ES-I3 (cell line): Measurements from ENCODE around the gene HADHA.

Source experiments
- H3K36me3 ChIP-seq: 2 replicates; pipeline ENCODE4 v1.6.1; 2013; ENCODE audit warnings: mild to moderate bottlenecking, low read length, control low read depth, moderate library complexity; ENCODE audit not compliant: insufficient read depth
- H3K4me1 ChIP-seq: 2 replicates; pipeline ENCODE4 v1.6.1; 2013; ENCODE audit warnings: mild to moderate bottlenecking, control low read depth, low read length; ENCODE audit not compliant: insufficient read depth
- H3K9ac ChIP-seq: 2 replicates; pipeline ENCODE4 v1.6.1; 2013; ENCODE audit warnings: low read depth, mild to moderate bottlenecking, low read length, moderate library complexity
- H3K9me3 ChIP-seq: 2 replicates; pipeline ENCODE4 v1.6.1; 2013; ENCODE audit warnings: mild to moderate bottlenecking, low read length, moderate library complexity; ENCODE audit not compliant: control insufficient read depth, insufficient read depth

The HADHA gene

DNA sequence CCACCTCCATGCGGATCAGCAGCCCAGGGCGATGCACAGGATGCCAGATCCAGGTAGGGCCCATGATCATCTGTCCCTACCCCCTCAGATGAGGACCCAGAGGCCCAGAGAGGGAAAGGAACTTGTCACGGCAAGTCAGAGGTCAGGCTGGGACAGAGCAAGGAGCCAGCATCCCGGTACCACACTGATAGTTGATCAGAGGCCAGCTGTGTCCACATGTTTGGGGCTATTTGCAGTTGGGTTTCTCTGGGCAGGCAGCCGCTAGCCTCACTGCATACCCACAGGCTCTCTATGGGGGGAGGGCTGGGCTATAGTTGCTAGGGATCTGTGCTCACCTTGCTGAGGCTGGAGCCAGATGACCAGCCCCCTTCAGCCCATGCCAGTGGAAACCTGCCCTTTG lies 62.0 kb downstream of the HADHA start:
- Histone ChIP-seq H3K36me3 (no peaks in the 10 kb centered on the region), H3K9ac (no peak overlapping the region), H3K9me3 (no peaks in the 10 kb centered on the region), H3K4me1 (peaks cover 4% of the 10 kb centered on the region; the same call in 1 of the 2 replicates)

- peaks cover 9% of the 10 kb centered on the region for H3K4me1 ChIP-seq
- H3K9ac ChIP-seq = peak overlapping the region; percentile 58
- no peaks in the 10 kb centered on the region for H3K9me3 ChIP-seq
- H3K36me3 ChIP-seq = no peaks in the 10 kb centered on the region
These were observed 65.0 kb downstream of the HADHA start for GRCh38 chr2:26179446-26179913.

DNA sequence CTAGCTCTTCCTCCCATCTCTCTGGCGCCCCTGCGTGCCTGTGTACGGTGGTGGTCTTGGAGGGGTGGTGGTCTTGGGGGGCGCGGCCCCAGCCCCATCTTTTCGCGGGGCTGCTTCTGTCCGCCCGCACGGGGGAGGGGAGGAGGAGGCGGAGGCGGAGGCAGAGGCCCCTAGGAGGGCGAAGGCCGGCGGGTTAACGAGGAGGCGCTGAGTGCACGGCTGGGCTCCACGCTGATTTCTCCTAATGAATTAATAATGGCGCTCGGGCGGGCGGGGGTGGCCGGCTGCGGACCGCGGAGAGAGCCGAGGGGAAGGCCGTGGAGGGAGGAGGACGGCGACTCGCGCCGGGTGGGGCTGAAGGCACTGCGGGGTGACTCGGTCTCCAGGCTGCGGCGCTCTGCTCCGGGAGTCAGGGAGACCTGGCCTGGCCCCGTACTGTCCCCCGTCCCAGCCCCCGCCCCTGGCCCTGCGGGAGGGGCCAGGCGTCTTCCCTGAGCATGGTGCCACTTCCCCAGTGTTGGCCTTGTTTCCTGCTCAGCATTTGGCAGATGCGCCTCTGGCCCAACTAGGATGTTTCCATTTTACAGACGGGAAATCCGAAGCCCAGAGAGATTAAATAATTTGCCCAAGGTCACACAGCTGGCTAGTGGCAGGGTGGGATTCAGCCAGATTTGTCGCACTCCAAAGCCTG lies 65.5 kb downstream of the HADHA start:
- Histone ChIP-seq H3K36me3 (no peaks in the 10 kb centered on the region), H3K4me1 (peaks cover 12% of the 10 kb centered on the region), H3K9me3 (no peaks in the 10 kb centered on the region), H3K9ac (peak overlapping the region; percentile 58)

- Histone ChIP-seq H3K36me3 (no peaks in the 10 kb centered on the region), H3K9ac (peak overlapping the region; percentile 58; the same call in 1 of the 2 replicates), H3K4me1 (peaks cover 12% of the 10 kb centered on the region), H3K9me3 (no peaks in the 10 kb centered on the region)
These were observed 66.2 kb downstream of the HADHA start for GRCh38 chr2:26178246-26178645.

- Histone ChIP-seq H3K4me1 (peaks cover 12% of the 10 kb centered on the region), H3K9ac (no peak overlapping the region), H3K36me3 (no peaks in the 10 kb centered on the region), H3K9me3 (no peaks in the 10 kb centered on the region)
These were observed 67.3 kb downstream of the HADHA start for GRCh38 chr2:26177122-26177521.

- peaks cover 12% of the 10 kb centered on the region for H3K4me1 ChIP-seq
- H3K9ac ChIP-seq = no peak overlapping the region
- H3K9me3 ChIP-seq = no peaks in the 10 kb centered on the region
- no peaks in the 10 kb centered on the region for H3K36me3 ChIP-seq
These were observed 68.2 kb downstream of the HADHA start for GRCh38 chr2:26176279-26176615.

DNA sequence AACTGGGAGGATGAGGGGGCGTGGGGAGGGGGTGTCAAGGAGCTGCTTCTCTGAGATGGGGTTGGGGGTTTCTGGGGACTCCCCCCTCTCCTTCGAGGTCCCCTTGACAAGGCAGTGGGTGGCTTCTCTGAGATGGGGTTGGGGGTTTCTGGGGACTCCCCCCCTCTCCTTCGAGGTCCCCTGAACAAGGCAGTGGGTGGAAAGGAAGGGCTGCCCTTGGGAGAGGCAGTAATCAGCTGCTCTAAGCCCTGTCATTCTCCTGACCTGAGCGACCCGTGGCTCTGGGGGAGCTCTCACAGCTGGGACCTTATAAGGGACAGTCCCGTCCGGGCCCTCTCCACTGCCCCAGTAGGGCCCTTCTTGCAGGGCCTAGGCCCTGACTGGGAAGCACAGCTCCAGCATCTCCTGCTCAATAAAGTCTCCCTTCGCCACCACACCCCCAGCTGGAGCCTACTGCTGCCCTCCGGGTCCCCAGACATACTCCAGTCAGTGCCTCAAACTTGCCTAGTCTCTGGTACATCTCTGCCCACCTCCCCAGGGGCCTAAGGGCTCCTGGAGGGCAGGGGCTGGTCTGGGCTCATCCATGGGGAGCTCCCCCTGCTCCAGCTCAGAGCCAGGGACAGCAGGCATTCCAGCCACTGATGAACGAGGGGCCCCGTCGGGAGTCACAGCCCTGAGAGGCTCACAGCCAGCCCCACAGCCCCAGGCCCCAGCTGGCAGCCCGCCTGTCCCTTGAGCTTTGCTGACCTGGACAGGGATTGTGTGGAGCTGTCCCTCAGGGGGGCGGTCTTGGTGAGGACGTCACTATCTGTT lies 68.8 kb downstream of the HADHA start:
- Histone ChIP-seq H3K36me3 (no peaks in the 10 kb centered on the region), H3K9ac (no peak overlapping the region), H3K9me3 (no peaks in the 10 kb centered on the region), H3K4me1 (peaks cover 17% of the 10 kb centered on the region)

- Histone ChIP-seq H3K36me3 (no peaks in the 10 kb centered on the region), H3K9ac (no peak overlapping the region), H3K9me3 (no peaks in the 10 kb centered on the region), H3K4me1 (peaks cover 13% of the 10 kb centered on the region; the same call in 1 of the 2 replicates)
These were observed 69.6 kb downstream of the HADHA start for GRCh38 chr2:26174691-26175465.

- peak overlapping the region; percentile 74 for H3K9ac ChIP-seq
- peaks cover 13% of the 10 kb centered on the region; the same call in 1 of the 2 replicates for H3K4me1 ChIP-seq
- H3K36me3 ChIP-seq = no peaks in the 10 kb centered on the region
- no peaks in the 10 kb centered on the region for H3K9me3 ChIP-seq
These were observed 70.5 kb downstream of the HADHA start for GRCh38 chr2:26173776-26174482.

DNA sequence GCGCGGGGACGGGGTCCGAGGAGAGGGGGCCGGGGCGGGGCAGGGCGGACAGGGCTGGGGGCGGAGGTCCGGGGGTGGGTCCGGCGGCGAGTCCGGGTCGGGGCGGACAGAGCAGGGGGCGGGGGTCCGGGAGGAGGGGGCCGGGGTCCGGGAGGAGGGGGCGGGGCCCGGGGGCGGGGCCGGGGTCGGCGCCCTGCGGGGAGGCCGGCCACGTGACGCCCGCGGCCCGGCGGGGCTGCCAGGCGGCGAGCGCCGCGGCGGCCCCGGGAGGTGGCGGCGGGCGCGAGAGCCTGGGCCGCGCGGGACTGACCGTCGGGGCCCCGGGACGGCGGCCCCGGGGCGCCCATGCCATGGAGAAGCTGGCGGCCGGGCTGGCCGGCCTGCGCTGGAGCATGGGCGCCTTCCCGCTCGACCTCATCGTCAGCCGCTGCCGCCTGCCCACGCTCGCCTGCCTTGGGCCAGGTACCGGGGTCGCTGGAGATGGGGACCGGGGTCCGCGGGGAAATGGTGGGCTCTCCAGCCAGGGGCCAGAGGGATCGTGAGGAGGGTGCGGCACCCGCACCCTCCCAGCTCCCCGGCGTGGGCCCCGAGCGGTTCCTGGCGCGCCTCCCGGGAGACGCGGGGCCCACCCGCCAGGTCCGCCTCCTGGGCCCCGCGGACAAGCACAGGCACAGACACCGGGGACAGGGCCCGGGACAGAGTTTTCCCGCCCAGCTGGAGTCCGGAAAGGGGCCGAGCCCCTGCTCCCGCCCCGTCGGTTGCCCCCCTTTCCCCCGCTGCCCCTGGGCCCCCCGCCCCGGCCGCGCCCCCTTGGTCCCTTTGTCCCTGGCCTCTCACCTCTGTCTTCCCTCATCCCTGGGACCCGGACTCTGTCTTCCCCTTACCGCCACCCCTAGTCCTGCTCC lies 71.3 kb downstream of the HADHA start, which contains the start of gene GAREM2:
GAREM2 (plus strand) TSS at position 218 of the 905 bp plus-strand sequence; CDS start at position 351, 133 bp downstream.
- H3K9me3 ChIP-seq = no peaks in the 10 kb centered on the region
- H3K36me3 ChIP-seq = no peaks in the 10 kb centered on the region
- peaks cover 13% of the 10 kb centered on the region; the same call in 1 of the 2 replicates for H3K4me1 ChIP-seq
- H3K9ac ChIP-seq = peak within 1 kb of the TSS; percentile 74

GRCh38 chr2:26172189-26172870 lies 72.1 kb downstream of the HADHA start:
- Histone ChIP-seq H3K36me3 (no peaks in the 10 kb centered on the region), H3K9ac (peak overlapping the region; percentile 32; the same call in 1 of the 2 replicates), H3K4me1 (peaks cover 13% of the 10 kb centered on the region; the same call in 1 of the 2 replicates), H3K9me3 (no peaks in the 10 kb centered on the region)

DNA sequence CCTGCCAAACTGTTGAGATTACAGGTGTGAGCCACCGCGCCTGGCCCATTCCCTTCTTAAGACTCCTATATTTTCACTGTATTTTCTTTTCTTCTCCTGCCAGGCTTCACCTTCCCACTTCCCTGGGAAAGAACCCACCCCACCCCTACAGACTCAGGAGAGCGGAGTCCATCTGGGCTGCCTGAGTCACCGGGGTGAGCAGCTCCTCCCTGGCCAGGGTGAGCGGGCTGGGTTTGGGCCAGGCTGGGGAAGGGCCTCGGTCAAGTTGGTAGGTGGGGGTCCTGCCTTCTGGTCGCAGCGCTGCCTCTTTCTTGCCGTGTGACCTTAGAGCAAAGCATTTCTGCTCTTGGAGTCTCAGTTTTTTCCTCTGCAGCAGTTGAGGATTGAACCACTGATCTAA lies 73.6 kb downstream of the HADHA start:
- Histone ChIP-seq H3K36me3 (no peaks in the 10 kb centered on the region), H3K4me1 (peaks cover 12% of the 10 kb centered on the region; the same call in 1 of the 2 replicates), H3K9me3 (no peaks in the 10 kb centered on the region), H3K9ac (no peak overlapping the region)
